K562 (cell line): Measurements from ENCODE around the gene SCP2. TPM values are rescaled to one million over a fixed set of nuclear protein-coding genes. Genes with fewer than 3 reads are reported as not detected.
A peak's percentile ranks its signal among the peaks of the same experiment; 100 is the strongest.

Experiments
- ATAC-seq: fragments of 200-7000 bp; cut with Tn5 transposase; 3 replicates; pipeline ENCODE4 v1.9.1; 2020; ENCODE audit warnings: moderate library complexity
- BruUV-seq: library from RNA; stranded (reverse); fragments of 400-500 nt; replicated peaks from 2 replicates; lab custom pipeline; 2021; lab: Mats Ljungman, UMichigan
- CTCF ChIA-PET: fragments of 300-600 bp; formaldehyde crosslinking; extraction: SDS; loops from one replicate; lab custom pipeline; 2021; ENCODE audit warnings: low intra/inter-chr PET ratio; lab: Yijun Ruan, JAX
- POLR2A ChIA-PET: fragments of 300-600, 350-650 bp; sonication (Branson Sonifier 250); formaldehyde crosslinking; extraction: SDS; loops from one replicate; lab custom pipeline; 2021; ENCODE audit warnings: antibody characterized with exemption, inconsistent platforms; lab: Yijun Ruan, JAX
- DNase-seq, 4 experiments: peaks; one replicate each; pipeline versions ENCODE4 v3.0.0 to v3.0.0-alpha.2; 2011 to 2018; ENCODE audit warnings: low spot score in 3 of 4, mixed read lengths in 3 of 4; ENCODE audit errors: extremely low read depth in 1 of 4
- FAIRE-seq: peaks from 2 replicates; lab custom pipeline; 2011; peaks lifted over from hg19 to GRCh38; lab: Jason Lieb, UNC
- H2AFZ ChIP-seq: 2 replicates; pipeline ENCODE4 v1.6.0; 2011; ENCODE audit warnings: low read depth, low read length, control low read depth, inconsistent platforms
- H3K27ac ChIP-seq: fragments of 200-600 bp; 3 replicates; pipeline ENCODE4 v1.8.0; 2011; ENCODE audit warnings: low read depth, mild to moderate bottlenecking, control low read depth, inconsistent platforms, low read length, moderate library complexity, mixed read lengths; ENCODE audit errors: extremely low read depth
- H3K27me3 ChIP-seq, 2 experiments: fragments of 300-600 bp in 1 of 2; 2 replicates in 1 of 2; 3 replicates in 1 of 2; pipeline versions ENCODE4 v1.6.0 to v1.8.0; 2011; ENCODE audit warnings: inconsistent platforms in 2 of 2, low read length in 2 of 2, mild to moderate bottlenecking in 1 of 2, mixed read lengths in 1 of 2, moderate library complexity in 1 of 2; ENCODE audit not compliant: control insufficient read depth in 2 of 2, insufficient read depth in 2 of 2
- H3K36me3 ChIP-seq: fragments of 300-600 bp; 3 replicates; pipeline ENCODE4 v1.8.0; 2011; ENCODE audit warnings: mild to moderate bottlenecking, low read length, inconsistent platforms; ENCODE audit not compliant: control insufficient read depth, insufficient read depth
- H3K4me1 ChIP-seq, 2 experiments: fragments of 200-600 bp in 1 of 2; replicated peaks in 1 of 2; 2 replicates in 1 of 2; 3 replicates in 1 of 2; pipeline versions ENCODE4 v1.5.1 to v1.8.0; 2011; ENCODE audit warnings: inconsistent platforms in 2 of 2, low read length in 2 of 2, mild to moderate bottlenecking in 1 of 2, mixed read lengths in 1 of 2, moderate library complexity in 1 of 2; ENCODE audit not compliant: control insufficient read depth in 2 of 2, insufficient read depth in 2 of 2
- H3K4me2 ChIP-seq: 2 replicates; pipeline ENCODE4 v1.6.1; 2011; ENCODE audit warnings: low read length, control low read depth, inconsistent platforms, mixed read lengths; ENCODE audit not compliant: insufficient read depth
- H3K4me3 ChIP-seq: fragments of 200-600 bp; sonication (generic), shearing (Covaris generic); 2 replicates; pipeline ENCODE4 v1.5.1; 2016; ENCODE audit warnings: control low read depth, inconsistent platforms
- H3K79me2 ChIP-seq: fragments of 200-600 bp; 3 replicates; pipeline ENCODE4 v1.8.0; 2011; ENCODE audit warnings: low read length, inconsistent platforms; ENCODE audit not compliant: control insufficient read depth, insufficient read depth
- H3K9ac ChIP-seq, 2 experiments: 2 replicates each; pipeline versions ENCODE4 v1.6.0 to v1.6.1; 2011; ENCODE audit warnings: low read depth in 2 of 2, low read length in 2 of 2, control low read depth in 1 of 2, inconsistent platforms in 1 of 2, mild to moderate bottlenecking in 1 of 2, mixed read lengths in 1 of 2; ENCODE audit not compliant: insufficient read depth in 1 of 2
- H3K9me1 ChIP-seq: one replicate; pipeline ENCODE4 v1.6.0; 2011; ENCODE audit warnings: inconsistent platforms, mild to moderate bottlenecking, low read length, moderate library complexity; ENCODE audit not compliant: control insufficient read depth, insufficient read depth
- H3K9me3 ChIP-seq: replicated peaks from 2 replicates; pipeline ENCODE4 v1.5.1; 2011; ENCODE audit warnings: low read depth, low read length, inconsistent platforms; ENCODE audit not compliant: control insufficient read depth, insufficient read depth
- H4K20me1 ChIP-seq: replicated peaks from 2 replicates; pipeline ENCODE4 v1.6.1; 2011; ENCODE audit warnings: low read length, inconsistent platforms, mixed read lengths; ENCODE audit not compliant: control insufficient read depth, insufficient read depth
- ASH1L ChIP-seq: fragments of 450-650 bp; IDR thresholded peaks from 2 replicates; pipeline ENCODE4 v1.6.1; 2018; ENCODE audit warnings: borderline replicate concordance, mild to moderate bottlenecking, low read depth; ENCODE audit not compliant: partially characterized antibody
- DACH1 ChIP-seq: fragments of 450-650 bp; IDR thresholded peaks from 2 replicates; pipeline ENCODE4 v1.6.1; 2018; ENCODE audit not compliant: partially characterized antibody
- DMBX1 ChIP-seq: fragments of 250-450 bp; sonication (Bioruptor Pico); IDR thresholded peaks from 2 replicates; pipeline ENCODE4 v1.8.0; 2022; ENCODE audit warnings: inconsistent platforms, mild to moderate bottlenecking, moderate library complexity, borderline replicate concordance
- ESRRB ChIP-seq: fragments of 250-450 bp; sonication (Bioruptor Pico); IDR thresholded peaks from 2 replicates; pipeline ENCODE4 v1.5.0; 2020; ENCODE audit warnings: mild to moderate bottlenecking, moderate library complexity, borderline replicate concordance
- FOSL1 ChIP-seq: fragments of 200-800 bp; sonication (Bioruptor generic); conservative IDR thresholded peaks from 2 replicates; pipeline ENCODE4 v1.6.1; 2016; ENCODE audit warnings: missing genetic modification characterization, missing compliant biosample characterization
- FOXP4 ChIP-seq: sonication (generic); formaldehyde crosslinking; IDR thresholded peaks from 2 replicates; pipeline ENCODE4 v1.8.0; 2022; ENCODE audit warnings: mild to moderate bottlenecking, missing genetic modification reagents, borderline replicate concordance
- MEF2D ChIP-seq: conservative IDR thresholded peaks from 2 replicates; pipeline ENCODE4 v1.6.1; 2016; ENCODE audit warnings: low read depth, missing genetic modification characterization, missing compliant biosample characterization
- NRF1 ChIP-seq, 2 experiments: fragments of 450-650 bp; IDR thresholded peaks in 1 of 2; conservative IDR thresholded peaks in 1 of 2; 2 replicates each; pipeline ENCODE4 v1.6.1; 2014; ENCODE audit warnings: mild to moderate bottlenecking in 2 of 2
- PPARD ChIP-seq: fragments of 250-450 bp; sonication (Bioruptor Pico); IDR thresholded peaks from 2 replicates; pipeline ENCODE4 v1.8.0; 2022; ENCODE audit warnings: inconsistent platforms, mild to moderate bottlenecking, moderate library complexity
- RFX7 ChIP-seq: fragments of 250-450 bp; sonication (Bioruptor Pico); IDR thresholded peaks from 2 replicates; pipeline ENCODE4 v1.5.1; 2021; ENCODE audit warnings: mild to moderate bottlenecking
- SRSF1 ChIP-seq: fragments of 200-400 bp; formaldehyde crosslinking; IDR thresholded peaks from 2 replicates; pipeline ENCODE4 v1.6.1; 2017; ENCODE audit warnings: mild to moderate bottlenecking, low read depth, low read length, moderate library complexity
- TBL1XR1 ChIP-seq, 2 experiments: IDR thresholded peaks; 2 replicates each; pipeline ENCODE4 v1.6.1; 2012; ENCODE audit warnings: improper control_type of control experiment in 2 of 2, low read length in 2 of 2, mild to moderate bottlenecking in 1 of 2
- ZBTB7A ChIP-seq: IDR thresholded peaks from 2 replicates; pipeline ENCODE4 v1.6.1; 2011; ENCODE audit warnings: low read depth, mild to moderate bottlenecking, low read length, moderate library complexity, borderline replicate concordance; ENCODE audit not compliant: control insufficient read depth
- ZNF592 ChIP-seq: fragments of 450-650 bp; IDR thresholded peaks from 2 replicates; pipeline ENCODE4 v1.6.1; 2017; ENCODE audit warnings: antibody characterized with exemption, mild to moderate bottlenecking
- WGBS: fragments of 100-300 bp; shearing (Covaris generic); methylation state at CpG from one replicate; pipeline ENCODE4 v1.1.6; 2016; ENCODE audit warnings: low coverage, mixed read lengths; ENCODE audit not compliant: insufficient coverage; ENCODE audit errors: missing lambda C conversion rate; 5-methylcytosine and 5-hydroxymethylcytosine counted together
- in situ Hi-C: fragments of 300-500 bp; cut with MboI; formaldehyde crosslinking; loops from 4 replicates; pipeline ENCODE4 v1.15.0; 2018; ENCODE audit warnings: inconsistent platforms, mixed read lengths
- intact Hi-C: fragments of 100-400 bp; cut with micrococcal nuclease; formaldehyde crosslinking; loops from 2 replicates; pipeline ENCODE4 v1.14.2; 2022
- polyA plus RNA-seq, 8 experiments: library from polyadenylated mRNA; depleted of rRNA in 4 of 8; stranded (reverse) in 5 of 8; unstranded in 3 of 8; fragments of >200 nt; fragmentation: Nextera tagmentation in 2 of 8; fragmentation: Illumina TruSeq in 1 of 8; extraction: Ambion mirVana in 2 of 8; extraction: Trizol in 1 of 8; gene quantifications; 2 replicates each; pipeline versions ENCODE4 v1.2.1 to v1.2.3, GENCODE V29; 2011 to 2014; ENCODE audit warnings: inconsistent platforms in 1 of 8, missing spikeins in 1 of 8
- total RNA-seq, 7 experiments: library from RNA; depleted of rRNA in 6 of 7; stranded (reverse); fragments of >200 nt in 6 of 7; fragmentation: Illumina TruSeq in 2 of 7; extraction: Trizol in 2 of 7; gene quantifications; 2 replicates each; pipeline versions ENCODE4 v1.2.1 to v1.2.3, GENCODE V29; 2011 to 2021; ENCODE audit warnings: low replicate concordance in 1 of 7

Gene SCP2
- total and polyA plus RNA-seq, 9 of the 15 experiments (the other 6 are each of a cell fraction or from before 2014, with no cell fraction given): 63.8 to 258 (median 106) TPM

- no peak for TF ChIP-seq ASH1L
- TF ChIP-seq RFX7 (CRISPR knock-in tag): no peak
- TF ChIP-seq TBL1XR1 (IDR thresholded peaks at IDR 0.05; ENCODE audit: low read length in 2 of 2): no peak
- TF ChIP-seq ESRRB (CRISPR knock-in tag): no peak
- no peak for TF ChIP-seq MEF2D
- TF ChIP-seq DMBX1: no peak
- no peak for TF ChIP-seq FOXP4 (CRISPR knock-in tag)
- no peak for TF ChIP-seq NRF1 (conservative IDR thresholded peaks at IDR 0.05 in 1 of 2, IDR thresholded peaks at IDR 0.05 in 1 of 2)
These were observed 19.8 kb upstream of the SCP2 start (continued) for GRCh38 chr1:52907068-52907811.

GRCh38 chr1:52907812-52908153, 19.3 kb upstream of the SCP2 start:
- H3K4me2 ChIP-seq: no peak overlapping the region; the same call in 1 of the 2 replicates
- H4K20me1 ChIP-seq: no peaks in the 10 kb centered on the region
- in situ Hi-C loops (loop anchor here (25.0 kb wide), 1 partner anchor 280 kb away; the partner anchor contains the start of gene CPT2), intact Hi-C loops (loop anchor here (5.0 to 10.0 kb wide), 2 partner anchors 157 to 205 kb away; partner anchors contain the start of gene PODN)
- no TSS peak for BruUV-seq
- ATAC-seq: no peak
- H3K36me3 ChIP-seq: peaks cover 6% of the 10 kb centered on the region; the same call in 2 of the 3 replicates
- no peaks in the 10 kb centered on the region for H3K9me3 ChIP-seq
- no peak overlapping the region for H3K27ac ChIP-seq
- H2AFZ ChIP-seq: no peak overlapping the region
- no peak overlapping the region for H3K4me3 ChIP-seq
- no peak for DNase-seq
- H3K79me2 ChIP-seq: no peaks in the 10 kb centered on the region
- H3K9ac ChIP-seq: peak overlapping the region in 1 of 2 experiments; percentile 49; a peak in 2 of 4 replicates
- FAIRE-seq: no peak
- ChIA-PET POLR2A (no interaction called here), CTCF (no interaction called here)
- peaks cover 57% of the 10 kb centered on the region in 2 experiments for H3K4me1 ChIP-seq
- peaks cover 4% of the 10 kb centered on the region for H3K9me1 ChIP-seq
- H3K27me3 ChIP-seq: no peaks in the 10 kb centered on the region
- WGBS: 56% methylated on average over 9 of the region's 10 CpGs
- TF ChIP-seq FOSL1 (tag) (peak; percentile 60), SRSF1 (no peak), DACH1 (no peak), PPARD (CRISPR knock-in tag) (no peak), ZNF592 (0 out of 2 replicates have a peak, but pooled peaks have one; percentile 5), ZBTB7A (peak; percentile 89; the same call in 1 of the 2 replicates)
